Endodermal cell (in vitro differentiated cells): Measurements from ENCODE around the gene ABCG1. TPM values are rescaled to one million over a fixed set of nuclear protein-coding genes. Genes with fewer than 3 reads are reported as not detected.

Experiments
- DNase-seq: peaks from one replicate; pipeline ENCODE4 v3.0.0-alpha.2; 2017
- H3K27ac ChIP-seq: 2 replicates; pipeline ENCODE4 v1.5.1; 2013; ENCODE audit warnings: mild to moderate bottlenecking, low read depth, low read length, moderate library complexity
- H3K27me3 ChIP-seq: 2 replicates; pipeline ENCODE4 v1.6.1; 2013; ENCODE audit warnings: mild to moderate bottlenecking, low read length, moderate library complexity; ENCODE audit not compliant: insufficient read depth, control insufficient read depth, poor library complexity, severe bottlenecking
- H3K36me3 ChIP-seq: 2 replicates; pipeline ENCODE4 v1.7.0; 2013; ENCODE audit warnings: mild to moderate bottlenecking, low read length, moderate library complexity; ENCODE audit not compliant: control insufficient read depth, insufficient read depth
- H3K4me1 ChIP-seq: one replicate; pipeline ENCODE4 v1.7.0; 2013; ENCODE audit warnings: low read length; ENCODE audit not compliant: control insufficient read depth, insufficient read depth
- H3K4me3 ChIP-seq: 2 replicates; pipeline ENCODE4 v1.5.1; 2013; ENCODE audit warnings: mild to moderate bottlenecking, low read length, moderate library complexity
- H3K9ac ChIP-seq: 2 replicates; pipeline ENCODE4 v1.6.1; 2013; ENCODE audit warnings: mild to moderate bottlenecking, low read length, moderate library complexity; ENCODE audit not compliant: poor library complexity, severe bottlenecking; ENCODE audit errors: extremely low read depth
- H3K9me3 ChIP-seq: 2 replicates; pipeline ENCODE4 v1.6.1; 2013; ENCODE audit warnings: mild to moderate bottlenecking, low read length, moderate library complexity; ENCODE audit not compliant: control insufficient read depth
- H3K27ac Mint-ChIP-seq: 2 replicates; pipeline ENCODE4 v1.8.0; 2020; ENCODE audit warnings: mixed read lengths
- H3K27me3 Mint-ChIP-seq: 2 replicates; pipeline ENCODE4 v1.8.0; 2021; ENCODE audit warnings: mild to moderate bottlenecking, mixed read lengths; ENCODE audit not compliant: insufficient read depth
- H3K36me3 Mint-ChIP-seq: 2 replicates; pipeline ENCODE4 v1.8.0; 2020; ENCODE audit warnings: low read depth, mixed read lengths
- H3K4me1 Mint-ChIP-seq: 2 replicates; pipeline ENCODE4 v1.8.0; 2020; ENCODE audit warnings: mixed read lengths
- H3K4me3 Mint-ChIP-seq: 2 replicates; pipeline ENCODE4 v1.8.0; 2020; ENCODE audit warnings: mild to moderate bottlenecking, moderate library complexity, mixed read lengths
- H3K9me3 Mint-ChIP-seq: 2 replicates; pipeline ENCODE4 v1.8.0; 2020; ENCODE audit warnings: mild to moderate bottlenecking, mixed read lengths
- CTCF ChIP-seq: fragments of 200-600 bp; sonication (generic); conservative IDR thresholded peaks from 2 replicates; pipeline ENCODE4 v1.5.0; 2021; ENCODE audit warnings: antibody characterized with exemption, mild to moderate bottlenecking
- WGBS, 2 experiments: methylation state at CpG; one replicate each; pipeline versions ENCODE4 v1.1.5 to v1.1.7; 2013; ENCODE audit warnings: missing lambda C conversion rate in 2 of 2, mixed read lengths in 1 of 2; ENCODE audit not compliant: insufficient coverage in 1 of 2, insufficient read length in 1 of 2; 5-methylcytosine and 5-hydroxymethylcytosine counted together
- total RNA-seq, 2 donors: library from RNA; stranded (reverse); fragmentation: NEBNext Ultra II Directional in 1 of 2; extraction: Animal tissue kit (Norgen Biotek cat#: 25700) in 1 of 2; gene quantifications; 2 replicates in 1 of 2; 3 replicates in 1 of 2; pipeline ENCODE4 v1.2.1, GENCODE V29; 2021

ABCG1 gene
- total RNA-seq, 2 donors from 2014 or later, result 1.6 to 5.4 TPM

DNA sequence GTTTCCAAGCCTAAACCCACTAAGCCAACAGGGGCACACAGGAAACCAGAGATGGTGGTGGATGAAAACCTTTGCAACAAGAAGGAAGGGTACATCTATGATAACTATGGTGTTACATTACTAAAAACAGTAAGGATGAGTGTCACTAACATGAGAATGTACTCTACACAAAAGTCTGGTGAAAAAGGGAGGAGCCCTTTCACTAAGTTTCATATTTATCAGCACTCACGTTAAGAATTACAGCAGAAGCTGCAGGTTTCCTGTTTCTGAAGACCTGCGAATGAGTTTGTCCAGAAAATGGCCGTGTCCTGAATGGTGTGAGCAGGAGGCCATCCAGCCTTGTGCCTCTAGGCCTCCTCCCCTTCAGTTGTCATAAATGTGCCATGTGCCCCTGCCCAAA is 17.8 kb downstream of the ABCG1 start:
- Mint-ChIP-seq H3K27ac (no peak overlapping the region), H3K4me3 (no peak overlapping the region), H3K4me1 (peaks cover 28% of the 10 kb centered on the region), H3K27me3 (peaks cover 45% of the 10 kb centered on the region), H3K9me3 (no peaks in the 10 kb centered on the region), H3K36me3 (no peaks in the 10 kb centered on the region)
- WGBS, 2 experiments, result 95 to 100% methylated on average over 1 to 3 of the region's 3 CpGs
- Histone ChIP-seq H3K36me3 (no peaks in the 10 kb centered on the region), H3K27ac (no peak overlapping the region), H3K4me3 (no peak overlapping the region), H3K27me3 (peaks cover 48% of the 10 kb centered on the region), H3K9ac (no peak overlapping the region), H3K4me1 (peaks cover 7% of the 10 kb centered on the region), H3K9me3 (no peaks in the 10 kb centered on the region)
- no peak for DNase-seq
- no peak for TF ChIP-seq CTCF

- no peaks in the 10 kb centered on the region for H3K9me3 ChIP-seq
- peaks cover 28% of the 10 kb centered on the region for H3K4me1 Mint-ChIP-seq
- H3K4me1 ChIP-seq, result peaks cover 7% of the 10 kb centered on the region
- TF ChIP-seq CTCF, result no peak
- no peak for DNase-seq
- no peak overlapping the region for H3K9ac ChIP-seq
- no peak overlapping the region for H3K4me3 ChIP-seq
- WGBS, 2 experiments, result 79 to 87% methylated on average over 5 of the region's 5 CpGs
- no peak overlapping the region for H3K4me3 Mint-ChIP-seq
- no peaks in the 10 kb centered on the region for H3K36me3 ChIP-seq
- H3K36me3 Mint-ChIP-seq, result no peaks in the 10 kb centered on the region
- peaks cover 42% of the 10 kb centered on the region for H3K27me3 Mint-ChIP-seq
- no peaks in the 10 kb centered on the region for H3K9me3 Mint-ChIP-seq
- no peak overlapping the region for H3K27ac ChIP-seq
- peaks cover 48% of the 10 kb centered on the region for H3K27me3 ChIP-seq
- no peak overlapping the region for H3K27ac Mint-ChIP-seq
Observed at GRCh38 chr21:42237161-42237560, 18.2 kb downstream of the ABCG1 start.

GRCh38 chr21:42237577-42237976 is 18.6 kb downstream of the ABCG1 start:
- H3K4me3 Mint-ChIP-seq, result no peak overlapping the region
- no peaks in the 10 kb centered on the region for H3K9me3 Mint-ChIP-seq
- H3K9me3 ChIP-seq, result no peaks in the 10 kb centered on the region
- H3K27ac Mint-ChIP-seq, result no peak overlapping the region
- H3K9ac ChIP-seq, result no peak overlapping the region
- TF ChIP-seq CTCF, result no peak
- H3K4me3 ChIP-seq, result no peak overlapping the region
- H3K27ac ChIP-seq, result no peak overlapping the region
- H3K36me3 Mint-ChIP-seq, result no peaks in the 10 kb centered on the region
- no peak for DNase-seq
- peaks cover 7% of the 10 kb centered on the region for H3K4me1 ChIP-seq
- no peaks in the 10 kb centered on the region for H3K36me3 ChIP-seq
- WGBS, 2 experiments, result 86 to 96% methylated on average over 2 to 3 of the region's 3 CpGs
- peaks cover 28% of the 10 kb centered on the region for H3K4me1 Mint-ChIP-seq
- peaks cover 48% of the 10 kb centered on the region for H3K27me3 ChIP-seq
- H3K27me3 Mint-ChIP-seq, result peaks cover 40% of the 10 kb centered on the region
